Heart right ventricle (tissue), 16 donors: ENCODE results near the gene CCDC137. TPM values are rescaled to one million over a fixed set of nuclear protein-coding genes. Genes with fewer than 3 reads are reported as not detected.

ENCODE experiments used
- ATAC-seq, 8 donors: fragments of 200-7000 bp; cut with Tn5 transposase; one replicate each; pipeline ENCODE4 v1.9.1; 2020; ENCODE audit warnings: mild to moderate bottlenecking in 8 of 8, moderate library complexity in 8 of 8, moderate number of reproducible peaks in 1 of 8
- DNase-seq, 2 donors: peaks; one replicate each; pipeline ENCODE4 v3.0.0-alpha.2; 2020
- H3K27ac ChIP-seq, 10 donors: fragments of 200-600 bp; sonication (generic) in 2 of 10; one replicate each; pipeline versions ENCODE4 v1.5.0 to v1.8.0; 2020 to 2022; ENCODE audit warnings: mild to moderate bottlenecking in 3 of 10
- H3K27me3 ChIP-seq, 7 donors: fragments of 200-600 bp; one replicate each; pipeline ENCODE4 v1.8.0; 2021 to 2022; ENCODE audit warnings: mild to moderate bottlenecking in 2 of 7
- H3K36me3 ChIP-seq, 9 donors: fragments of 200-600 bp; sonication (generic) in 1 of 9; one replicate each; pipeline versions ENCODE4 v1.5.0 to v1.8.0; 2020 to 2022; ENCODE audit warnings: mild to moderate bottlenecking in 2 of 9
- H3K4me1 ChIP-seq, 9 donors: fragments of 200-600 bp; sonication (generic) in 1 of 9; one replicate each; pipeline versions ENCODE4 v1.5.0 to v1.8.0; 2020 to 2022; ENCODE audit warnings: mild to moderate bottlenecking in 4 of 9
- H3K4me3 ChIP-seq, 10 donors: fragments of 200-600 bp; sonication (generic) in 2 of 10; one replicate each; pipeline versions ENCODE4 v1.5.0 to v1.8.0; 2020 to 2022; ENCODE audit warnings: mild to moderate bottlenecking in 7 of 10, moderate library complexity in 2 of 10
- H3K9me3 ChIP-seq, 11 donors: fragments of 200-600 bp in 10 of 11; sonication (generic) in 2 of 11; one replicate each; pipeline versions ENCODE4 v1.5.0 to v1.8.0; 2013 to 2022; ENCODE audit warnings: mild to moderate bottlenecking in 2 of 11, control low read depth in 1 of 11, moderate library complexity in 1 of 11
- WGBS, 2 donors: extraction: QIAGEN DNeasy Blood & Tissue Kit; methylation state at CpG; one replicate each; pipeline ENCODE4 v1.1.7; 2013; ENCODE audit warnings: inconsistent platforms in 1 of 2; 5-methylcytosine and 5-hydroxymethylcytosine counted together
- intact Hi-C, 10 donors: fragments of 100-400 bp; cut with DNase I; formaldehyde crosslinking; loops; one replicate each; pipeline versions ENCODE4 v1.11.1 to v1.14.2; 2022
- polyA plus RNA-seq, 2 donors: library from polyadenylated mRNA; stranded (reverse); fragments of 200-250 nt; gene quantifications; one replicate each; pipeline ENCODE4 v1.2.3, GENCODE V29; 2013
- total RNA-seq, 10 donors: library from RNA; stranded (reverse); fragmentation: NEBNext Ultra II Directional in 3 of 10; extraction: Animal tissue kit (Norgen Biotek cat#: 25700) in 3 of 10; gene quantifications; one replicate each; pipeline versions ENCODE4 v1.2.1 to v1.2.4, GENCODE V29; 2021 to 2023
- TF ChIP-seq, protein P1 (sequence below), 9 donors: fragments of 200-600 bp; sonication (generic) in 2 of 9; IDR thresholded peaks; one replicate each; pipeline versions ENCODE4 v1.5.0 to v1.8.0; 2021 to 2022; ENCODE audit warnings: antibody characterized with exemption in 9 of 9, mild to moderate bottlenecking in 5 of 9, moderate library complexity in 1 of 9
- donor health status: Arrhythmogenic right ventricular cardiomyopathy.
- donor health status: ischemic (EF 13 %, LVEDD 7.1; RV severe dilation, severe dysfunction).
- donor health status: healthy with polysubstance abuse.
- donor health status: DM: no; HTN: yes; CAD: no.
- donor health status: DM: no; HTN: no; CAD: no.
- donor health status: ischemic (EF 25% LVEDD 6.9; RV normal size, moderate dysfunction).
- donor health status: ischemic (EF 25% LVEDD 5.7; RV mildly dilated, moderate dysfunction).
- donor health status: healthy.
- donor health status: DM: yes; HTN: yes; CAD: no.
- donor health status: Ischemic cardiomyopathy.
- donor health status: ischemic (EF 35%, LVEDD 5.7; RV mildly dilated, moderate dysfunction).
- donor health status: nonischemic (EF 11% LVEDD 7.7; RV severe dilation, severe dysfunction).
- donor health status: DM: yes; HTN: yes; CAD: no.
- donor health status: PGD.
- donor health status: ischemic (EF 29% LVEDD 5.4; RV normal size, mild dysfunction).
- donor health status: nonischemic (EF 23%, LVEDD 6.1; RV moderate dilation, normal function).

Gene CCDC137
- total and polyA plus RNA-seq, 12 donors, result 3.4 to 14.4 (median 5.5) TPM

DNA sequence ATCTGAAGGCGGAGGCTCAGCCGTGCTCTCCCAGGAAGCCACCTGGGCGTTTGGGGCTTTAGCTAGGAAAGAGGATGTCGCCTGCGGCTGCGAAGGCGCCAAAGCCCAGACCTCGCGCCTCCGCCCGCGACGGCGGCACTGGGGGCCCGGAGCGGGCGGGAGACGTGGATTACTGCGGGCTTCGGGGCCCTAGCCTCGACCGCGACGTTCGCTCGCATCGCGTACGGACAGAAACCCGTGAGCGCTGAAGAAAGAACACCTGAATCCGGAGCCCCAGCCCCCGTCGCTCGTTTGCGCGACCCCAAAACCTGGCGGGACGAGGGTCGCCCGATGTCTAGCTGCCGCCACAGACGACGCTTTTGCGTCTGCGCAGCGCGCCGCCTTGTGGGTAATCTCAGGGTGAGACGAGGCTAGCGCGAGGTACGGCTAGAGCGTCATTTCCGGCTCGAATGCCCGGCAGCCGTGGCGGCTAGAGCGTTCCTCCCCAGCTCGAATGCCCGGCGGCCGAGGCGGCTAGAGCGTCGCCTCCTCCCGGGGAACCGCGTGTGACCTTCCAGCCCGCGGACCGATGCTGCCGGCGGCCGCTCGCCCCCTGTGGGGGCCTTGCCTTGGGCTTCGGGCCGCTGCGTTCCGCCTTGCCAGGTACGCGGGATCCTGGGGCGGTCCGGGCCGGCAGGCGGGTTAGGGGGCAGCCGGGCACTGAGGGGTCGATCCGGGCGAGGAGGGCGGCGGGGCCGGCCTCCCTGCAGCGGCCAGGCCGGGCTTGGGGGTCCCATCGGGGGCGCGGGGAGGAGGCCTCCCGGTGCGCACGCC is 36.6 kb downstream of the CCDC137 start, which contains the start of gene MRPL12:
MRPL12 (plus strand) TSS at position 434 of the 813 bp plus-strand sequence; CDS start at position 569, 135 bp downstream.
- intact Hi-C loops, result no loop called here

DNA sequence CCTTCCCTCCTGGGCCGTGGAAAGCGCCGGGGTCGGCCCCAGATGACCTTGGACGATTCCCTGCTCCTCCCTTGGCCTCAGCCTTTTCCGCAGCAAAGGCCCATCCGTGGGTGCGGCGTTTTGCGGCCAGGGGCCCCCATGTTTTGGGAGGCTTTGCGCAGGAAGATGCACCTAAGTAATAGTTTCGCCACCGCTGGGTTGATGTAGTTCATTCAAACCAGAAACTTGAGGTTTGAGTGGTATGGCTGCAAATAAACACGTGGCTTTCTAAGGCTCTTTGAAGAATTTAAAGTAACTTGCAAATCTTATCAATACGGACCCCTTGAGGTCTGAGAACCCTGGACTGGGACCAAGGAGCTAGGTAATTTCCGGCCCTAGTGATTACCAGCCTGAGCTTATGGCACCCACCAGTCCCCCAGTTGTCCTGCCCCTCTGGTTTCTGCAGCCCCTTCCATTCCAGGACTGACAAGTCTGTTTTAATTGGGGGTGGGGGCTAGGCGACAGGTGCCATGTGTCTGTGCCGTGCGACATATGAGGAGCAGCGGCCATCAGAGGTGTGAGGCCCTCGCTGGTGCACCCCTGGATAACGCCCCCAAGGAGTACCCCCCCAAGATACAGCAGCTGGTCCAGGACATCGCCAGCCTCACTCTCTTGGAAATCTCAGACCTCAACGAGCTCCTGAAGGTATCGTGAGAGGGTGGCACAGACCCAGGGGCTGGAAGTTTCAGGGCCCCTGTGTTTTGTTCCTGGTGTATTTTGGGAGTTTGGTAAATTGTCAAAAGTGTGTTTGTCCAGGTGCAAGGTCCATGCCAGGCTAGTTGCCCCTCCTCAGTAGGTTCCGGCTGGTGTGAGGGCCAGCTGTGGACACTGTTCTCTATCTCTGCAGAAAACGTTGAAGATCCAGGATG is 37.5 kb downstream of the CCDC137 start:
- H3K4me1 ChIP-seq, result peaks cover 19 to 38% (median 31%) of the 10 kb centered on the region in 9 donors
- intact Hi-C loops, result no loop called here
- peak overlapping the region; percentile 89 to 96 (median 92) for H3K27ac ChIP-seq
- DNase-seq (no peak), ATAC-seq (peak in 1 of 8 donors; percentile 2)
- WGBS, 2 donors, result 22 to 25% methylated on average over 26 to 27 of the region's 27 CpGs
- no peaks in the 10 kb centered on the region for H3K27me3 ChIP-seq
- H3K4me3 ChIP-seq, result peak overlapping the region; percentile 75 to 99 (median 92)
- peaks cover 0 to 71% (median 9%) of the 10 kb centered on the region in 9 donors for H3K36me3 ChIP-seq
- TF ChIP-seq, protein P1, sequence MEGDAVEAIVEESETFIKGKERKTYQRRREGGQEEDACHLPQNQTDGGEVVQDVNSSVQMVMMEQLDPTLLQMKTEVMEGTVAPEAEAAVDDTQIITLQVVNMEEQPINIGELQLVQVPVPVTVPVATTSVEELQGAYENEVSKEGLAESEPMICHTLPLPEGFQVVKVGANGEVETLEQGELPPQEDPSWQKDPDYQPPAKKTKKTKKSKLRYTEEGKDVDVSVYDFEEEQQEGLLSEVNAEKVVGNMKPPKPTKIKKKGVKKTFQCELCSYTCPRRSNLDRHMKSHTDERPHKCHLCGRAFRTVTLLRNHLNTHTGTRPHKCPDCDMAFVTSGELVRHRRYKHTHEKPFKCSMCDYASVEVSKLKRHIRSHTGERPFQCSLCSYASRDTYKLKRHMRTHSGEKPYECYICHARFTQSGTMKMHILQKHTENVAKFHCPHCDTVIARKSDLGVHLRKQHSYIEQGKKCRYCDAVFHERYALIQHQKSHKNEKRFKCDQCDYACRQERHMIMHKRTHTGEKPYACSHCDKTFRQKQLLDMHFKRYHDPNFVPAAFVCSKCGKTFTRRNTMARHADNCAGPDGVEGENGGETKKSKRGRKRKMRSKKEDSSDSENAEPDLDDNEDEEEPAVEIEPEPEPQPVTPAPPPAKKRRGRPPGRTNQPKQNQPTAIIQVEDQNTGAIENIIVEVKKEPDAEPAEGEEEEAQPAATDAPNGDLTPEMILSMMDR (IDR thresholded peaks at IDR 0.05), result no peak
- no peaks in the 10 kb centered on the region for H3K9me3 ChIP-seq

More for the DNA sequence above, 36.6 kb downstream of the CCDC137 start, which contains the start of gene MRPL12:
- Histone ChIP-seq H3K4me3 (peak within 1 kb of the TSS; percentile 75 to 99 (median 92)), H3K27me3 (no peaks in the 10 kb centered on the region), H3K9me3 (no peaks in the 10 kb centered on the region), H3K4me1 (peaks cover 19 to 38% (median 31%) of the 10 kb centered on the region in 9 donors), H3K36me3 (peaks cover 0 to 78% (median 18%) of the 10 kb centered on the region in 9 donors), H3K27ac (peak within 1 kb of the TSS; percentile 89 to 96 (median 92))
- TF ChIP-seq, protein P1 (IDR thresholded peaks at IDR 0.05), result peak in 8 of 9 donors; percentile 11 to 46 (median 30)
- DNase-seq, result peak; percentile 93
- ATAC-seq, result peak; percentile 87 to 97 (median 95)
- WGBS, 2 donors, result 0% methylated on average over 83 to 102 of the region's 102 CpGs

DNA sequence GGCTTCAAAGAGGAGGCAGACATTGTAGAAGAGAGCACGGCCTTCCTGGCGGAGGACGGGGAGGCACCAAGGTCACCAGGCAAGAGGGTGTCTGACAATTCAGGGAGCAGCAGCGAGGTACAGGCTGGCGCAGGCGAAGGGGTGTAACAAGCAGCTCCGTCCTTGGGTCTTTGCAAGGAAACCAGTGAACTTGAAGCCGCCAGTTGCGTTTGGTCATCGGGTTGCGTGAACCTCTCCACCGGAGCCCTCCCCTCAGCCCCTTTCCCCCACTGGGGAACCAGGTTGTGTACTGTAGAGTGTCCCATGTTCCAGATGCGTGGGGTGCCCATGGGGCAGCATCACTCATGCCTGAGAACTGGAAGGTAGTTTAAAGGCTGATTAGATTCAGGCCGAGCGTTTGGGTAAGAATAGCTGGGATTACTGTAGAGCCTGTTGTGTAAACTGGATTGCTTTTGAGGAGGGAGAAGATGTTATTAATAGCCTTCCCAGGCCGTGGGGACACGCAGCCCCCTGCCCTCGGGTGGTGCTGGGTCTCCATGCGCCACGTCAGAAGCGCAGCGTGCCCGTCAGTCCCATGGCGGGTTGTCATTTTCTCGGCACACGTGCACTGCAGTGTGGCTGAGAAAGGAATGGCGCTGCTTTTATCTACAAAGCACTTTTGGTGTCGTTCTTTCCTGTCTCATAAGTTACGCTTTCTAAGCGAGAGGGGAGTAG is 39.1 kb downstream of the CCDC137 start:
- H3K36me3 ChIP-seq, result peaks cover 0 to 56% (median 8%) of the 10 kb centered on the region in 9 donors
- H3K4me3 ChIP-seq, result no peak overlapping the region
- intact Hi-C loops, result no loop called here
- peaks cover 23 to 44% (median 36%) of the 10 kb centered on the region in 9 donors for H3K4me1 ChIP-seq
- no peaks in the 10 kb centered on the region for H3K9me3 ChIP-seq
- no peak overlapping the region for H3K27ac ChIP-seq
- TF ChIP-seq, protein P1 (IDR thresholded peaks at IDR 0.05), result no peak
- 92 to 94% methylated on average over 30 of the region's 30 CpGs for WGBS, 2 donors
- ATAC-seq (no peak), DNase-seq (no peak)
- no peaks in the 10 kb centered on the region for H3K27me3 ChIP-seq
